ENCODE measurements around the gene NAB2.

DNA sequence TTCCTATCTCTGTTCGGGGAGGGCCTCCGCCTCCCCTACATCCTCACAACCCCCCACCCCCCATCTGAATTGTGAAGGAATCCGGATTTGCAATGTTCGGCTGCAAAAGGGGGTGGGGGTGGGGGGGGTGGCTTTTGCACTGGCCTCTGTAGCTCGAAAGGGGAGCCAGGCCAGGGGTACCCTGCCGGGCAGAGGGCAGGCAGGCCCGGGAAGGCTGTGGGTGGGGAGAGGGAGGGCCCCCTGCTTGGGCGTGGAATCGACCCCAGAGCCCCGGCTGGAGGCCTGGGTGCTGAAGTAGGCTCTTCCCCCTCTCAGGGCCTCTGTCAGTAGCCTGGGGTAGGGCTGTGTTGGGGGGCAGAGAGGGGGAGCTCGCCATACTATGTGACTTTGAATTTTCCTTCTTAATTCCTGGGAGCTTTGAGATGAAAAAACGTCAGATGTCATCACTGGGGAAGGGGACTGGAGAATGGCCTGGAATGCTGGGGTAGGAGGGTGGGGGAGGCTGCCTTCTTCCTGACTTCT lies 40.5 kb downstream of the NAB2 start:
- TF ChIP-seq HDGF (IDR thresholded peaks at IDR 0.05; ENCODE audit: borderline replicate concordance): no peak
- TF ChIP-seq FOXM1 (IDR thresholded peaks at IDR 0.05; ENCODE audit: borderline replicate concordance): no peak
- TF ChIP-seq TARDBP (IDR thresholded peaks at IDR 0.05): no peak
- no peak for TF ChIP-seq SUZ12 (IDR thresholded peaks at IDR 0.05)
- TF ChIP-seq ELF4 (IDR thresholded peaks at IDR 0.05): no peak
- no peak for TF ChIP-seq ZNF384 (IDR thresholded peaks at IDR 0.05)
- TF ChIP-seq BHLHE40 (IDR thresholded peaks at IDR 0.05; ENCODE audit: borderline replicate concordance): no peak
- no peak for TF ChIP-seq L3MBTL2 (conservative IDR thresholded peaks at IDR 0.05)
- TF ChIP-seq NFRKB (IDR thresholded peaks at IDR 0.05): no peak
- no peak for TF ChIP-seq ARNT (IDR thresholded peaks at IDR 0.05)
- TF ChIP-seq FOXA1 (IDR thresholded peaks at IDR 0.05): no peak
- no peak for TF ChIP-seq FOXK2 (IDR thresholded peaks at IDR 0.05)
- TF ChIP-seq SP1 (IDR thresholded peaks at IDR 0.05): no peak
- TF ChIP-seq, protein P1, sequence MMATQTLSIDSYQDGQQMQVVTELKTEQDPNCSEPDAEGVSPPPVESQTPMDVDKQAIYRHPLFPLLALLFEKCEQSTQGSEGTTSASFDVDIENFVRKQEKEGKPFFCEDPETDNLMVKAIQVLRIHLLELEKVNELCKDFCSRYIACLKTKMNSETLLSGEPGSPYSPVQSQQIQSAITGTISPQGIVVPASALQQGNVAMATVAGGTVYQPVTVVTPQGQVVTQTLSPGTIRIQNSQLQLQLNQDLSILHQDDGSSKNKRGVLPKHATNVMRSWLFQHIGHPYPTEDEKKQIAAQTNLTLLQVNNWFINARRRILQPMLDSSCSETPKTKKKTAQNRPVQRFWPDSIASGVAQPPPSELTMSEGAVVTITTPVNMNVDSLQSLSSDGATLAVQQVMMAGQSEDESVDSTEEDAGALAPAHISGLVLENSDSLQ (IDR thresholded peaks at IDR 0.05): no peak
